SK-N-SH (cell line): ENCODE measurements around the gene TXNDC8. TPM values are rescaled to one million over a fixed set of nuclear protein-coding genes. Genes with fewer than 3 reads are reported as not detected.

Source experiments
- CTCF ChIA-PET: fragments of 300-600, 350-600 bp; formaldehyde crosslinking; extraction: SDS; loops from one replicate; lab custom pipeline; 2021; lab: Yijun Ruan, JAX
- POLR2A ChIA-PET: fragments of 350-600 bp; sonication (Branson Sonifier 250); formaldehyde crosslinking; extraction: SDS; loops from one replicate; lab custom pipeline; 2020; ENCODE audit warnings: antibody characterized with exemption, inconsistent platforms; lab: Yijun Ruan, JAX
- DNase-seq: peaks from one replicate; pipeline ENCODE4 v3.0.0; 2012
- H2AFZ ChIP-seq: fragments of 200-600 bp; sonication (generic); 2 replicates; pipeline ENCODE4 v1.8.1; 2016; ENCODE audit warnings: antibody characterized with exemption, mild to moderate bottlenecking, low read depth
- H3F3A ChIP-seq: fragments of 200-600 bp; sonication (generic); replicated peaks from 2 replicates; pipeline ENCODE3; 2016; ENCODE audit warnings: antibody characterized with exemption, mild to moderate bottlenecking; ENCODE audit not compliant: insufficient read depth
- H3K27ac ChIP-seq, 2 experiments: fragments of 200-500 bp in 1 of 2; fragments of 200-600 bp in 1 of 2; sonication (Bioruptor generic) in 1 of 2; sonication (generic), shearing (Covaris generic) in 1 of 2; 2 replicates each; pipeline versions ENCODE4 v1.5.1 to v1.6.1; 2014 to 2016; ENCODE audit warnings: low read depth in 2 of 2, inconsistent platforms in 1 of 2, low read length in 1 of 2, mild to moderate bottlenecking in 1 of 2, mixed read lengths in 1 of 2
- H3K27me3 ChIP-seq: fragments of 200-600 bp; sonication (generic), shearing (Covaris generic); 2 replicates; pipeline ENCODE4 v1.6.1; 2016; ENCODE audit warnings: mixed run types; ENCODE audit not compliant: insufficient read depth
- H3K36me3 ChIP-seq, 2 experiments: fragments of 200-500 bp in 1 of 2; fragments of 200-600 bp in 1 of 2; sonication (Bioruptor generic) in 1 of 2; sonication (generic) in 1 of 2; replicated peaks in 1 of 2; 2 replicates each; pipeline versions ENCODE3 to v1.5.1; 2014 to 2016; ENCODE audit warnings: low read length in 1 of 2, mild to moderate bottlenecking in 1 of 2; ENCODE audit not compliant: insufficient read depth in 2 of 2, control insufficient read depth in 1 of 2
- H3K4me1 ChIP-seq, 2 experiments: fragments of 200-500 bp in 1 of 2; fragments of 200-600 bp in 1 of 2; sonication (Bioruptor generic) in 1 of 2; sonication (generic), shearing (Covaris generic) in 1 of 2; 2 replicates each; pipeline versions ENCODE4 v1.5.1 to v1.6.1; 2014 to 2016; ENCODE audit warnings: low read depth in 1 of 2, low read length in 1 of 2, mixed run types in 1 of 2; ENCODE audit not compliant: insufficient read depth in 2 of 2, control insufficient read depth in 1 of 2
- H3K4me2 ChIP-seq: fragments of 200-600 bp; sonication (generic), shearing (Covaris generic); 2 replicates; pipeline ENCODE4 v1.6.1; 2017; ENCODE audit warnings: mixed run types
- H3K4me3 ChIP-seq, 2 experiments: fragments of 200-500 bp in 1 of 2; fragments of 200-600 bp in 1 of 2; sonication (Bioruptor generic) in 1 of 2; sonication (generic), shearing (Covaris generic) in 1 of 2; 2 replicates each; pipeline versions ENCODE4 v1.5.1 to v1.8.1; 2014 to 2016; ENCODE audit warnings: low read depth in 2 of 2, inconsistent platforms in 1 of 2, low read length in 1 of 2, mild to moderate bottlenecking in 1 of 2, mixed read lengths in 1 of 2, moderate library complexity in 1 of 2
- H3K79me2 ChIP-seq: fragments of 200-600 bp; sonication (generic); 2 replicates; pipeline ENCODE4 v1.8.1; 2017; ENCODE audit warnings: mild to moderate bottlenecking; ENCODE audit not compliant: insufficient read depth
- H3K9ac ChIP-seq: fragments of 200-600 bp; sonication (generic); 2 replicates; pipeline ENCODE4 v1.6.1; 2017; ENCODE audit warnings: mixed run types
- H3K9me2 ChIP-seq: fragments of 200-600 bp; sonication (generic); 2 replicates; pipeline ENCODE4 v1.6.1; 2017; ENCODE audit warnings: mixed run types
- H3K9me3 ChIP-seq: fragments of 200-600 bp; sonication (generic); 2 replicates; pipeline ENCODE4 v1.6.1; 2017; ENCODE audit warnings: mixed run types, mild to moderate bottlenecking, moderate library complexity
- H4K20me1 ChIP-seq: fragments of 200-600 bp; sonication (generic); 2 replicates; pipeline ENCODE4 v1.6.1; 2017; ENCODE audit warnings: mild to moderate bottlenecking, mixed run types; ENCODE audit not compliant: insufficient read depth
- CHD2 ChIP-seq: fragments of 150-350 bp; IDR thresholded peaks from 2 replicates; pipeline ENCODE4 v1.6.1; 2018; ENCODE audit warnings: low read length; ENCODE audit not compliant: partially characterized antibody
- EZH2phosphoT487 ChIP-seq: fragments of 200-600 bp; sonication (generic); IDR thresholded peaks from 2 replicates; pipeline ENCODE4 v1.6.1; 2017; ENCODE audit warnings: low read depth, mixed run types, mild to moderate bottlenecking, antibody characterized with exemption, moderate library complexity, borderline replicate concordance
- FOSL2 ChIP-seq: IDR thresholded peaks from 2 replicates; pipeline ENCODE4 v1.4.0; 2012; ENCODE audit warnings: low read depth, mild to moderate bottlenecking, moderate library complexity, borderline replicate concordance
- FOXJ3 ChIP-seq: sonication (generic); formaldehyde crosslinking; IDR thresholded peaks from 2 replicates; pipeline ENCODE4 v1.5.1; 2020; ENCODE audit warnings: mild to moderate bottlenecking, missing genetic modification reagents
- FOXM1 ChIP-seq: IDR thresholded peaks from 2 replicates; pipeline ENCODE4 v1.4.0; 2012; ENCODE audit warnings: low read depth, mild to moderate bottlenecking
- JUND ChIP-seq: IDR thresholded peaks from 2 replicates; pipeline ENCODE4 v1.4.0; 2012
- MEF2A ChIP-seq: IDR thresholded peaks from 2 replicates; pipeline ENCODE4 v1.4.0; 2012; ENCODE audit warnings: low read depth, borderline replicate concordance
- POLR2AphosphoS5 ChIP-seq: IDR thresholded peaks from 2 replicates; pipeline ENCODE4 v1.6.1; 2012; ENCODE audit warnings: low read depth, low read length
- RAD21 ChIP-seq: IDR thresholded peaks from 2 replicates; pipeline ENCODE4 v1.6.1; 2012; ENCODE audit warnings: mild to moderate bottlenecking, low read length
- REST ChIP-seq: IDR thresholded peaks from 2 replicates; pipeline ENCODE4 v1.6.1; 2012; ENCODE audit warnings: mild to moderate bottlenecking, low read depth, low read length, moderate library complexity
- RXRA ChIP-seq: IDR thresholded peaks from 2 replicates; pipeline ENCODE4 v1.4.0; 2012; ENCODE audit warnings: low read depth, mild to moderate bottlenecking, borderline replicate concordance
- SIN3A ChIP-seq: IDR thresholded peaks from 2 replicates; pipeline ENCODE4 v1.6.1; 2012; ENCODE audit warnings: low read depth, mild to moderate bottlenecking, low read length, moderate library complexity, borderline replicate concordance
- TCF12 ChIP-seq: IDR thresholded peaks from 2 replicates; pipeline ENCODE4 v1.4.0; 2012
- YY1 ChIP-seq: IDR thresholded peaks from 2 replicates; pipeline ENCODE4 v1.4.0; 2012; ENCODE audit warnings: low read depth, mild to moderate bottlenecking
- WGBS: methylation state at CpG from one replicate; pipeline ENCODE4 v1.1.6; 2017; ENCODE audit warnings: low lambda C conversion rate; 5-methylcytosine and 5-hydroxymethylcytosine counted together
- polyA plus RNA-seq, 3 experiments: library from polyadenylated mRNA; depleted of rRNA; stranded (reverse); fragments of >200 nt; gene quantifications; 2 replicates each; pipeline ENCODE4 v1.2.3, GENCODE V29; 2012
- TF ChIP-seq, protein P1 (sequence below): IDR thresholded peaks from 2 replicates; pipeline ENCODE4 v1.4.0; 2012; ENCODE audit warnings: low read depth, borderline replicate concordance

Gene TXNDC8
- polyA plus RNA-seq, 1 of the 3 experiments (the other 2 are of a cell fraction): not detected

- H3K36me3 ChIP-seq: no peaks in the 10 kb centered on the region
- ChIA-PET POLR2A (no interaction called here), CTCF (no interaction called here)
Measured at GRCh38 chr9:110298043-110298605, 39.5 kb downstream of the TXNDC8 start.

More at GRCh38 chr9:110298043-110298605, 39.5 kb downstream of the TXNDC8 start:
- Histone ChIP-seq H3K27me3 (no peaks in the 10 kb centered on the region; the same call in 1 of the 2 replicates), H3F3A (no peaks in the 10 kb centered on the region), H3K79me2 (no peaks in the 10 kb centered on the region), H3K4me1 (no peaks in the 10 kb centered on the region), H3K9me2 (no peaks in the 10 kb centered on the region), H3K4me2 (no peak overlapping the region), H3K27ac (no peak overlapping the region), H4K20me1 (no peaks in the 10 kb centered on the region), H2AFZ (no peak overlapping the region), H3K9me3 (no peaks in the 10 kb centered on the region), H3K4me3 (no peak overlapping the region), H3K9ac (no peak overlapping the region)
- DNase-seq: no peak
- WGBS: 41% methylated on average over 2 of the region's 2 CpGs
- TF ChIP-seq FOXM1: no peak
- TF ChIP-seq JUND: no peak
- no peak for TF ChIP-seq SIN3A
- TF ChIP-seq POLR2AphosphoS5: no peak
- no peak for TF ChIP-seq YY1
- TF ChIP-seq, protein P1, sequence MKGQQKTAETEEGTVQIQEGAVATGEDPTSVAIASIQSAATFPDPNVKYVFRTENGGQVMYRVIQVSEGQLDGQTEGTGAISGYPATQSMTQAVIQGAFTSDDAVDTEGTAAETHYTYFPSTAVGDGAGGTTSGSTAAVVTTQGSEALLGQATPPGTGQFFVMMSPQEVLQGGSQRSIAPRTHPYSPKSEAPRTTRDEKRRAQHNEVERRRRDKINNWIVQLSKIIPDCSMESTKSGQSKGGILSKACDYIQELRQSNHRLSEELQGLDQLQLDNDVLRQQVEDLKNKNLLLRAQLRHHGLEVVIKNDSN: no peak
- TF ChIP-seq CHD2: no peak
- no peak for TF ChIP-seq RAD21
- no peak for TF ChIP-seq FOXJ3
- no peak for TF ChIP-seq REST
- no peak for TF ChIP-seq TCF12
- no peak for TF ChIP-seq EZH2phosphoT487
- no peak for TF ChIP-seq FOSL2
- TF ChIP-seq RXRA: no peak
- TF ChIP-seq MEF2A: no peak
